GM21367 (cell line): ENCODE results near the gene SLC39A3.

Source experiments
- ATAC-seq: cut with Tn5 transposase; IDR thresholded peaks from one replicate; pipeline ENCODE4 v1.9.1; 2021; ENCODE audit not compliant: unreplicated experiment

The SLC39A3 gene

DNA sequence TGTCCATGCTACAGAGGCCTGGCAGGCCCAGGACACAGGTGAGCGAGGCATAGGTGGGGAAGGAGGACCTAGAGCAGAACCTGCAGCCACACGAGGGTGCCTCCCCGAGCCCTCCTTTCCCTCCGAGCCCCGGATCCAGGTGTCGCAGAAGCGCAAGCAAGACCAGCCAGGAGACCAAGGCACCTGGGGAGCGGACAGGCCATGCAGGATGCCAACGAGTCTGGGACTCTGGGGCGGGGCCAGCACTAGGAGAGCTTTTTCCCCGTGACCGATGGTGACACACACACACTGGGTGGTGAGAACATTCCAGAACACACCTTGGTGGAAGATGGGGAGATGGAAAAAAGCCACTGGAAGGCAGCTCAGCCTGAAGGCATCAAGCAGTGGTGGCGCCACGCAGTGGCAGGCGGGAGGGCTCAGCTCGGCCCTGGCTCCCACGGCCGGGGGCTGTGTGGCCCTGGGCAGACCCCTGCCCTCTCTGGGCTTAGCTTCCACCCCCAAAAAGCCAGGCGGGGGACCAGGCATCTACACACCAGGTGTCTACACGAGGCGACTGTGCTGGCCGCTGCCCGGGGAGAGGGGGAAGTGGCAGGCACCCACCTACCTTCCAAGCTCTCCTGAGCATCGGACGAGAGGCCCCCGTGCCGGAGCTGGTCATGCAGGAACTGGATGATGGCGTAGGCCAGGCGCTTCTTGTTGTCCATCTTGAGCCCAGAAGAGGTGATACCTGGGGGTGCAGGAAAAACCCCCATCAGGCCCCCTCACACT lies 28.7 kb upstream of the SLC39A3 start:
- no peak for ATAC-seq

DNA sequence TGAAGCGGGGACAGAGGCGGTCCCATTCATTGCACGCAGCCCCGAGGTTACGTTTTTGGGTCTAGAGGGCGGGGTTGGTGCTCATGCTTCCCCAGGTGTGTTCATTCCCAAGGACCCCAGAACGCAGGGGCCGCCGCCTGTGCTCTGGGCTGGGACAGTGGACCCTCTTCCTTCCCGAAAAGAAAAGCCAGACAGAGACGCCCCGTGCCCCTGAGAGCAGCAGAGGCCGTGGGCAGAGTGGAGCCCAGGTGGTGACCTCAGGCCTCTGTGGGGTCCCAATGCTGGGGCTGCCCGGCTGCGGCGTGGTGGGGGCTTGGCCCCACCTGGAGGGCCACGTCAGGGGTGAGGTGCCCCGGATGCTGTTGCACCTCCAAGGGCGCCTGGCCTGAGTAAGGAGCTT lies 27.9 kb upstream of the SLC39A3 start:
- no peak for ATAC-seq

DNA sequence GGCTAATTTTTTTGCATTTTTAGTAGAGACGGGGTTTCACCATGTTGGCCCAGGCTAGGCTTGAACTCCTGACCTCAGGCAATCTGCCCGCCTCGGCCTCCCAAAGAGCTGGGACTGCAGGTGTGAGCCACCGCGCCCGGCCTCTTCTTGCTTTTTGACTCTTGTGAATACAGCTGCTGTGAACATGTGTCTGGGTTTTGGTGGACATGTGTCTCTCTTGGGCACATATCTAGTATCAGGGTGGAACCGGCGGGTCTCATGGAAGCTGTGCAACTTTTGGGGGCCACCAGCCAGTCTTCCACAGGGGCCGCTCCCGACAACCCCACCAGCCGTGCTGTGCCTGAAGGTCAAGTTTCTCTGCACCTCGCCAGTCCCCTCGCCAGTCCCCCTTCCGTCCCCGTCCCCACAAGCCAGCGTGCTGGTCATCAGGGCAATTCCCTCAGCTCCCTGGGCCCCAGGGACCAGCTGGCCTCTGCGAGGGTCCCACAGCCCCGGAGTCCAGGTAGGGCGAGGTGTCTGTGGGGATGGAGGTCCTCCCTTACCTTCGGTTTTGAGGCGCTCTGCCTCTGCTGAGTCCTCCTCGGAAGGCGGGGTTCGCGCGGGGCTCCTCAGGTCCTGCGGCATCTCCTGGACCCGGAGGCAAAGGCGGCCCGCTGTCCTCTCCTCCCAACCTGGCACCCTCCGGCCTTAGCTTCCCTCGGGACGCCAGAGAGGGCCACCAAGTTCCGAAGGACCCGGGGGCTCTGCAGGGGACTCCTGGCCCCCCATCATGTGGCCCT lies 27.0 kb upstream of the SLC39A3 start:
- ATAC-seq: no peak

DNA sequence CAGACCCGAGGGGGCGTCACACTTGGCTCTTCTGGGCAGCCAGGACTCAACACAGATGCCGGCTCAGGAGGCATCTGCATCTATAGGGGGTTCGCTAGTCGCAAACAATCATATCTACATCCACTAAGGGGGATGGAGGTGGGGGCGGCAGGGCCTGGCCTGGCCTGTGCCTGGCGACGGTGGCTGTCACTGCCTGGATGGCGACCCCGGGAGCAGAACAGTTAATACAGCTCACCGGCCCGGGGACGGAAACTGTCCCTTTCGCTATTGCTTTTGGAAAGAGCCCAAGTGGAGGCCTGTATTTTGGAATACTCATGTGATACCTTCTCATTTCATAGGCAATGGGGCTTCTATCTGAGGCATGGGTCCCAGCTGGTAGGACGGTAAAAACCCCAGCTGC lies 25.6 kb upstream of the SLC39A3 start:
- ATAC-seq: no peak

DNA sequence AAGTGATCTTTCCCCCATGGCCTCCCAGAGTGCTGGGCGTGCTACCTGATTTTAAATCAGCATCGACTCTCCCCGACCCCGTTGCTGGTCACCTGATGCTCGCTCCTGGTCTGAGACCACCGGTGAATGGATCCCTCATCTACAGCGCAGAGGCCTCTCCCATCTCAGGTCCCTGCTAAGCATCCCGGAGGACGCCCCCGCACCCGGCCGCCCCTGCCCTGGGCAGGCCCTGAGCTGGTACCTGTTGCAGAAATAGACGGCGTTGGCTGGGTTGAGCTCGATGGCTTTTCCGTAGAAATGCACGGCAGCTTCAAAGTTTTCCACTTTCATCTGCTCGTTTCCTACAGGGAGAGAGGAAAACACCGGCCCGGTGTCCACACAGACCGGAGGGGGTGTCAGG lies 25.1 kb upstream of the SLC39A3 start:
- ATAC-seq: no peak

DNA sequence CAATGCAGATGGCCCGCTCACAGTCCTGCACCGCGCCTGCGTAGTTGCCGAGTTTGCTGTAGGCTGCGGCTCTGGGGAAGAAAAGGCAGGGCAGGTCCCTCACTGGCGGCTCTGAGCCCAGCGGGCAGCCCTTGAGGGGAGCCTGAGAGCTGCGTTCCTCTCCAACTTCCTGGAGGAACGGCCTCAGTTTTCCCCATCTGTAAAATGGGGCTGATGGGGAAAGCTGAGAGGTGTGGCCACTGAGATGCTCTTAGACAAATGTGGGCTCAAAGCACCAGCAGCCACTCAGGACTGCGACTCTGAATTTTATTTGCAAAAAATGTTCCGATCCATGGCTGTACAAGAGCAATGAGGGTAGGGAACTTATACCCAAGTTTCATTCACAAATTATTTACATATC lies 23.9 kb upstream of the SLC39A3 start:
- ATAC-seq: no peak

DNA sequence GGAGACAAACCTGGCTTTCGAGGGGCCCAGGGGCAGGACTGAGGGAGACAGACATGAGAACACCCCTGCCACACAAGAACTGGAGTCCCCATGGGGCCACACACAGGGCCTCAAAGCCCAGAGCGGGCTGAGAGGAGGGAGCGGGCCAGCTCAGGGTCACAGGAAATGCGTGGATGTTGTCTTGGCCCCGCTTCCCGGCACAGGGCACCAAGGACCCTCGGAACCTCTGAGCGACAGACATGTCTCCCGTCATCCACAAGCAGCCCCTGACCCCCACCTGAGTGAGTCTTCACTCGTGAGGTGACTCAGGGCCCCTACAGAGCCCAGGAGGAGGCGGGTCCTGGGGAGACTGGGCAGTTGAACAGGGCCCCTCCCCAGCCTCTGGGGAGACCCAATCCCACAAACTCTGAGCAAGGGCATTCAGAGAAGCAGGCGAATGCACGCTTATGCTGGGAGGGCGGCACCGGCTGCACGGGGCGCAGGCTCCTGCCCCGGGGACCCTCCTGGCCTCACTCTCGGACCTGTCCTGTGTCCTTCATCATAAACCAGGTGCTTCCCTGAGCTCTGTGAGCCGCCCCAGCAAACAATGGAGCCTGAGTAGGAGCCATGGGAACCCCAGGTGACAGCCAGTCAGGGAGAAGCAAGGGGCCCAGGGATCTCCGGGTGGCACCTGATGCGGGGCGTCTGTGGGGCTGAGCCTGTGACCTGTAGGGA lies 23.1 kb upstream of the SLC39A3 start:
- ATAC-seq: no peak

DNA sequence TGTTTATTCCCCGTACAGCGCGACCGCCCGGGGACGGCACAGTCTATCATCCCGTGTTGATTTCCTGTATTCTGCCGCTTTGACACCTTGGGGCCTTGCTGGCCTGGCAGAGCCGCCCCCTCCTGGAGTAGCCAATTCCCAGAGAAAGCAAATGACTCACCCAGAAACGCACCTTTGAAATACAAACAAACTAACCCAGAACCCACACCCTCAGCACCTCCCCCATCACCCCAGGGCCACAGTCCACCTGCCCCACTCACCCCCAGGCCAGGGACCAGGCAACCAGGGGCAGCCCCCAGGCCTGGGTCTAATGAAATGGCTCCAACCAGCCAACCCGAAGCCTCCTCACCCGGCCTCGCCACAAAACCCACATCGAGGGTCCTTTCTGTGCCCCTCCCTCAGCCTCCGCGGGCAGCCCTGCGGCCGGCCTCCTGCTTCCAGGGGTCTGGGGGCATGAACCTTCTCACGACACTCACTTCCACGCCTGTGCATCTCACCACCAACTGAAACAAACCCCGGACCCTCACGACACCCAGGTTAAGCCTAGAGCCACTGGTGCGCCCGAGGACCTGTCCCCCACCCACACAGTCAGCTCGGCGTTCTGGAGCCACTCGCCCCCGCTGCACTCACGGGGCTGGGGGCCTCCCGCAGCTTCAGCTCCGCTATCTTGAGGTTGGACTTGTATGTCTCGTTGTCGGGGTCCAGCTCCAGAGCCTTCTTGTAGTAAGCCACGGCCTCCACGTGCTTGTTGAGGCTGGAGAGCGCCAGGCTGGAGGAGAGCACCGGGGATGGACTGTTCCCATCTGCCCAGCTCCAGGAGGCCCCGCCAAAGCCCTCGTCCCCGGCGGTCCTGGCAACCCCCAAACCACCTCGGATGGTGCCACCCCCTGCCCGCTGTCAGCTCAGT lies 22.3 kb upstream of the SLC39A3 start:
- ATAC-seq: no peak

DNA sequence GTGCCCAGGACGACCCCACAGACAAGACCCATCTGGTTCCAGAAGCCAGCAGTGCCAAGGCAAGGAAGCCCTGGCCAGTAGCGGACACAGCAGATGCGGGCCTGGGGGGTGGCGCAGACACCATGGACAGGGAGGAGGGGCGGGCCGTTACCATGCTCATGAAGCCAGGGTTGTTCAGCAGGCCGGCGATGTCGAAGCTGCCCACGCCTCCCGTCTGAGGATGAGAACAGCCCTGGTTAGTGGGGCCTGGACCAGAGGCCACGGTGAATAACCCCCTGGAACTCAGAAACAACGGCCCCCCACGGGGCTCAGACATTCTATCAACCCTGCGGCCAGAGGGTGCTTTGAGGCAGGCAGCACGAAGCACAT lies 21.5 kb upstream of the SLC39A3 start:
- ATAC-seq: no peak

DNA sequence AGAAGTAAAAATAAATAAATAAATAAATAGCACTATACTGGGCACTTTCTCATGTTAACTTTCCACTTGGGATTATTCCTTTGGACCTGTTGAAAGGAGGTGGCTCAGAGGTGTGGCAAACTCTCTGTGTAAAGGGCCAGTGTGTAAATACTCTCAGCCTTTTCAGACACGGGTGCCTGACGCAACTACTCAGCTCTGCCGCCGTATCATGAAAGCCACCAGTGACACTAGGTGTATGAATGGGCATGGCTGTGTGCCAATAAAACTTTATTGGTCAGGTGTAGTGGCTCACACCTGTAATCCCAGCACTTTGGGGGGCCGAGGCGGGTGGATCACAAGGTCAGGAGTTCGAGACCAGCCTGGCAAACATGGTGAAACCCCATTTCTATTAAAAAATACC lies 20.1 kb upstream of the SLC39A3 start:
- no peak for ATAC-seq

DNA sequence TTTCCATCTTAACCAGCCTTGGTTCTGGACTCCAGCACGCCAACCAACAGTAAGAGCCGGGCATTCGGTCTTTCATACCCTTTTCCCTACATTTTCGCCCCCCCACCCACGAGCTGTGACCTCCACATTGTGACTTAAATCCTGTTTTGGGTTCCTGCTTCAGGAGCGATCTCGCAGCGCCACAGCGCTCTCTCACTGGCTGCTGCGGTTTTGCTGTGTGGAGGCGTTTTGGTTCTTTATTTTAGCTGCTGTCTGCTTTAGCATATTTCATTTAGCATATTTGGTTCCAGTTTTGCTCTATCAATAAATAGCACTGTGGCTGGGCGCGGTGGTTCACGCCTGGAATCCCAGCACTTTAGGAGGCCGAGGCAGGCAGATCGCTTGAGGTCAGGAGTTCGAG lies 19.5 kb upstream of the SLC39A3 start:
- no peak for ATAC-seq

DNA sequence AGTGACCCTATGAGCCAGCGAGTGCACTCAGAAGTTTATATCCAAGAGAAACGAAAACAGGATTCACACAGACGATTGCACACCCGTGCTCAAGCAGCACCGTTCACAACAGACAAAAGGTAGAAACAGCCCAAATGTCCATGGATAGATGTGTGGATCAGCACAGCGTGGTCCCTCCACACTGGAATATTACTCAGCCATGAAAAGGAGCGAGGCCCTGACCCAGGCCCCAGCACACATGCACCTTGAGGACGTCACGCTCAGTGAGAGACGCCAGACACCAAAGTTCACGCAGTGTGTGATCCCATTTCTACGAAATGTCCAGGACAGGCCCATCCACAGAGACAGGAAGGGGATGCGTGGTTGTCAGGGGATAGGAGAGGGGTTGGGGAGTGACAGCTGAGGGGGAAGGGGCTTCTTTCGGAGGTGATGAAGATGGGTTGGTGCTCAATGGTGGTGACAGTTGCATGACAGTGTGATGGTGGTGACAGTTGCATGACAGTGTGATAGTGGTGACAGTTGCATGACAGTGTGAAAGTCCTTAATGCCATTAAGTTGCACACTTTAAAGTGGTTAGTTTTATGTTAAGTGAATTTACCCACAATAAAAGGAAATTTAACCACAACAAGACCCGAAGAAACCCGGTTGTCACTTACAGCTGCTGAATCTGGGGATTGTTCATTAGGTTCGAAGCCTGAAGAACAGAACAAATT lies 18.9 kb upstream of the SLC39A3 start:
- ATAC-seq: no peak

DNA sequence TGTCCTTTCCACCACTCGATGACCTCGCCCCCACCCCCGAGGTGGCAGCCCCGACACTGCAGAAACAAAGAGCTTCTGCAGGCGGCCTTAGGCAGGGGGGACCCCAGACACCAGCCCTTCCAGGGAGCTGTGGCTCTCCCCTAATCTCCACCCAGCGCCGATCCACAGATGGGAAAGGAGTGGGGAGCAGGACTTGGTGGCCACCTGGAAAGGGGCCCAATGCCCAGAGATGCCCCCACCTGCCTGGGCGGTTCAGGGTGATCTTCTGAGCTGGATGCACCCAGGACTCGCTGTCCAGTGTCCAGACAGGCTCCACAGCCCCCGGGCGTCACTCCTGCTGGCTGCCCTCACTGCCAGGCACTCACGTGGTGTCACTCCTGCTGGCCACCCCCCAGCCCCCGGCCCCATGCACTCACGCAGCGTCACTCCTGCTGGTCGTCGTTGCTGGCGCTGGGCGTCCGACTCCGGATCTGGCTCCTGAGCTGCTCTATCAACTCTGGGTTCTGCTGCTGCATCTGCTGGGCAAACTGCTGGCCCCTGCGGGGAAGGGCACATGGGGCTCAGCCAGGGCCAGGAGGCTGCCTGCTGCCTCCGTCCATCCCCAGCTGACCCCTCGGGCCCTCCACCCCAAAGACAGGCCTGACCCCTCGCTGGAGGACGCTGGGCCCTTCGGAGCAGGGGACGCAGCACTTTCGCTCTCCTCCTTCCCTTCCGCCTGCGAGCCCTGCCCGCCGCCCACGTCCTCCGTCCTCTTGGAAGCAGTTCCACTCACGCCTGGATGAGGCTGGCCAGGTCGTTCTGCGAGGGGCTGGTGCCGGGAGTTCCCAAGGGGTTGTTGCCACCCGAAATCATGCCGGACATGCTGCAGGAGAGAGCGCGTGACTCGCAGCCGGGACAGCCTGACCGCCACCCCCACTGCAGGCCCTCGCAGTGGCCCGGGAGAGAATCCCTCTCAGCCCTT lies 17.4 kb upstream of the SLC39A3 start:
- ATAC-seq: no peak

DNA sequence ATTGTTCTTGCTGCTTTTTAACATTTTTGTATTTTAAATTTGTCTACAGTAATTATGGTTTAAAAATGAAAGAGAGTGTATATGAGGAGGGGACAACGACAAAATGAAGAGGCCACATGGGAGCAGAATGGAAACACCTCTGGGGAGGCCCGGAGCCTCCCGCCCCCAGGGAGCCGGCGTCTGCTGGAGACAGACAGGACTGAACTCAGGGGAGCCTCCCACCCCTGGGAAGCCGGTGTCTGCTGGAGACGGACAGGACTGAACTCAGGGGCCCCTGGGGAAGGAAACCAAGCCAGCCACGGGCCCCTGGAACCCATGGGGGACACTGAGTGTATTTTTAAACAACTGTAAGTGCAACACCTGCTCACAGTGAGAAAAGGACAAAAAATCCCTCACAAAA lies 16.7 kb upstream of the SLC39A3 start:
- ATAC-seq: no peak

DNA sequence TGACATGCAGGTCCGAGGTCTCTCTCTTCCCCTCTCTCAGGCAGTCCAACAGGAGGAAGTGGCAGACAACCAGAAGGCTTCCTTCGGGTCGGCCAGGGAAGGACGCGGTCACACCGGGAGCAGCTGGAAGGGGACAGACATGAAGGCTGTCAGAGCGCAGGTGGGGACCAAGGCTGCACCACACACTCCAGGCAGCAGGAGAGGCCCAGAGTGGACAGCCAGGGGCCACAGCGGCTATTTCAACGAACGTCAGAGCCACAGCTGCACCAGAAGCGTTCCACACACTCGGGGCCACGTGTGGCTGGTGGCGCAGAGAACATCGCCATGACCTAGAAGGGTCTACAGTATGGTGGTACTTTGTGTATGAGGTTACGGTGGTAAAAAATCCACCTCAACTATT lies 16.0 kb upstream of the SLC39A3 start:
- ATAC-seq: no peak

DNA sequence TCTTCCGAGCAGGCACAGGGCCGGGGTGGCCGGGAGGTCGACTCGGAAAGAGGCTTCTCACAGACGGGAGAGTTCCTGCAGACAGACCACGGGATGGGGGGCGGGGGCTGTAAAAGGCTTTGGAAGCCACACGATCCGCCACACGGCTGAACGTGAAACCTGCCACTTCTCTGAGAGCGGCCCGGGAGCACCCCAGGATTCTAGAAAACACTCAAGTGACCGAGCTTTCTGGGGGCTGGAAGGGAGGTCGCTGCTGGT lies 15.6 kb upstream of the SLC39A3 start:
- ATAC-seq: no peak

DNA sequence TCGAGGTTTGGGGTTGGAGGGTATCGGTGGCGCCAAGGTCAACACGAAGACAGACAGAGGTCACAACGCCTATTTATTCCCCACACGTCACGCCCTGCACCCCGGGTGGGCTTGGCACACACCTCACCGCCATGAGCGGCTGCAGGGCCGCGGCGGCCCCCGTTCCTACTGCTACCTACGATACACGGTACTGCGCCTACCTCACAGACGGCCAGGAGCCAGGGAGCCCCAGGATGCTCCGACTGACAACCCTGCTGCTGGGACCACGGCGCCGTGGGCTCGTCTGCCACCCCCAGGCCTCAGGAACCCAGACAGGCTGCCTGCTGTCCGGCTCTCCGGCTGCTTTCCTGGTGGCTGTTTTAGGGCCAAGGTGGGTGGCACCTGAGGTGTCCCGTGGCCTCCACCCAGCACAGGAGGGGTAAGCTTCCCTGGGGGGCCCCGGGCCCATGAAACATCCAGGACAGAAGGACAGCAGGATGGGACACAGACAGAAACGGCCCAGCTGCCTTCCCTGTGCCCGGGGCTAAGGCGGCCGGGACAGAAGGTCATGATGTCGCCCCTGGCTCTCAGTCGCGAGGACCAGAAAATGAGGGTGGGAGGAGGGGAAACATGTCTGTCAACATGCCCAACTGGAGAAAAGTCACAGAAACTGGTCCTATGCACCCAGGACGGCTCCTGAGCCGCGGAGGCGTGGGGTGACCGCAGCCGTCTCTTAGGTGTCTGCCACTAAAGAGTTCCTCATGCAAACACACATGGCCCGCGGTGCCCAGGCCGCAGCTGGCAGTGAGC lies 15.0 kb upstream of the SLC39A3 start:
- ATAC-seq: no peak

DNA sequence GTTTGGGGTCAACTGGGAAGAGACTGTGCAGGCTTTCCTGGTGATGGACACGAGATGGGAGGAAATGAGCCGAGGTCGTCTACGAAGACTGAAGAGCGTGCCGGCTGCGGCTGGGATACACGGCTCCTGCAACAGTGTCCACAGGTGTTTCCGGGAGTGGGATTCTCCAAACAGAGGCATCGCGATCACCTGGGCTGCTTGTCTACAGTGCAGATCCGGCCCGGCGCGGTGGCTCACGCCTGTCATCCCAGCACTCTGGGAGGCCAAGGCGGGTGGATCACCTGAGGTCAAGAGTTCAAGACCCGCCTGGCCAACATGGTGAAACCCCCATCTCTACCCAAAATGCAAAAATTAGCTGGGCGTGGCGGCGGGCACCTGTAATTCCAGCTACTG lies 11.6 kb upstream of the SLC39A3 start:
- no peak for ATAC-seq
